T1000 (cell line): ENCODE data around the gene NQO1.
"Not testable (repeated sequence)": the region's sequence is repeated elsewhere in the genome, so short reads cannot be mapped to it uniquely, and the experiment has no call there.

Experiments
- DNase-seq: peaks from one replicate; lab custom pipeline; 2025; ENCODE audit warnings: mixed read lengths; lab: John Stamatoyannopoulos, UW

The NQO1 gene

DNA sequence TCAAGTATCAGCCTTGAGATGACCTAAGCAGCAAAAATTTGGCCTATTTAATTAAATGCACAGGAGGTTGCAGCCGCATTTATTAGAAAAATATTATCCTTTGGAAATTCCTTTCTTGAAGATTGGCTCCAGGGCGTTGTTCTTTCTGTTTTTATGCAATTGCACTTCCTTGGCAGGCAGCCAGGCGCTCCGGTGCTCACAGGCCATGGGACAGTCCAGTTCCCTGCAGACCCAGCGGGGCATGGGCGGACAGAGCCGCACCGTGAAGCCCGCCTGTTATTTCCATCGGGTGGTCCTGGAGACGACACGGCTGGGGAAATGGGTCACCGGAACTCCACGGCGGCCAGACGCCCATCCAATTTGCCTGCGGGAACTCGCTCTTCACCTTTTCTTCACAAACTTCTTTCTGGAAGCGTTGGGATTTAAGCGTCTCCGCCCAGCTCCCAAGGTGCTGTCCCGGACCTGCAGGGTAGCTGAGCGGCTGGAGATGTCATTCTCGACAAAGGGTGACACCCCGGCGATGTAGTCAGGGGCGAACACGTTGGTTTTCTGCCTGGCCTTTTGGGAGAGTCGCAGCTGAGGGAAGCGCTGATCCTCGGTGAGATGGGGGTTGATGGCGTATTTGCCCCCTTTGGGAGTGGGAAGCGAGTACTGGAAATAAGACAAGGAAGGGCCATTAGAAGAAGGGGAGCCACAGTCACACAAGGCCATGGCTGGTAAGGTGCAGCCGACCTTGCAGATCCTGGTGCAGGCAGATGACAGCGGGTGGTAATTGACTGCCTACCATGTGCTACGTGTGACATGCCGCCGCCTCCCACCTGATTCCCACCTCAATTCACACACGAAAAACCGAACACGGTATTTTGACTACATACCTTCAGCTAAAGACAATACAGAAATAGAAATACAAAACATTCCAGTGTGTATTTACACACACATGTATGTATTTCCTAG lies 15.9 kb upstream of the NQO1 start:
- DNase-seq: no peak

DNA sequence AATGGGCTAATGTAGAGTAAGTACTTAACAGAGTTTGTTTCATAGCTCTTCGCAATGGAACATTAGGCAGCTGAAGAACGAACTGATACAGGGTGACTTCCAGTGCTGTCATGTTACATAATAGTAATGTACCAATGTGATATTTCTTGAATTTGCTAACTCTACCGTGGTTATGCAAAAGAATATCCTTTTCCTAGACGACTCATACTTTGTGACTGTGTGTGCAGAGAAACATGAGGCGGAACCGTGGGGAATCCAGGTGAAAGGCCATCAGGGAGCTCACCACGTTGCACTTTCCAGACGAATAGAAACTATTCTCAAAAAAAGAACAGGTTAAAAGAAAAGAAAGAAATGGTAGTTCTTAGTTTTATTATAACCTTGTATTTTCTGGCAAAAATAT lies 15.2 kb upstream of the NQO1 start:
- no peak for DNase-seq

DNA sequence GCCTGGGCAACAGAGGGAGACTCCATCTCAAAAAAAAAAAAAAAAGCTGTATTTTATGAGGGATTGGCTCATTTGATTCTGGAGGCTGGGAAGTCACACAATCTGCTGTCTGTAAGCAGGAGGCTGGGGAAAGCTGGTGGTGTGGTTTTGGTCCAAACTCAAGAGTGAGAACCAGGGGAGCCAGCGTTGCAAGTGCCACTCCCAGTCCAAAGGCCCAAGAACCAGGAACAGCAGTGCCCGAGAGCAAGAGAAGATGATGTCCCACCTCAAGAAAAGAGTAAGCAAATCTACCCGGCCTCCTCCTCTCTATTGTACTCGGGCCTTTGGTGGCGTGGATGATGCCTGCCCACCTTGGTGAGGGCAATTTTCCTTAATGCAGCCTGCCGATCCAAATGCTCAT lies 5.7 kb upstream of the NQO1 start:
- no peak for DNase-seq

DNA sequence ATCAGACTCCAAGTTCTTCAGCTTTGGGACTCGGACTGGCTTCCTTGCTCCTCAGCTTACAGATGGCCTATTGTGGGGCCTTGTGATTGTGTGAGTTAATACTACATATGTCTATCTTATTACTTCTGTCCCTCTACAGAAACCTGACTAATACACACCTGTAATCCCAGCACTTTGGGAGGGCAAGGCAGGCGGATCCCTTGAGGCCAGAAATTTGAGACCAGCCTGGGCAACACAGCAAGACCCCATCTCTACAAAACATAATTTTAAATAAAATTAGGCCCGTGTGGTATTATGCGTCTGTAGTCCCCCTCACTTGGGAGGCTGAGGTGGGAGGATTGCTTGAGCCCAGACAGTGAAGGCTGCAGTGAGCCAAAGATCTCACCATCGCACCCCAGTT lies 4.9 kb upstream of the NQO1 start:
- DNase-seq: not testable (repeated sequence)

DNA sequence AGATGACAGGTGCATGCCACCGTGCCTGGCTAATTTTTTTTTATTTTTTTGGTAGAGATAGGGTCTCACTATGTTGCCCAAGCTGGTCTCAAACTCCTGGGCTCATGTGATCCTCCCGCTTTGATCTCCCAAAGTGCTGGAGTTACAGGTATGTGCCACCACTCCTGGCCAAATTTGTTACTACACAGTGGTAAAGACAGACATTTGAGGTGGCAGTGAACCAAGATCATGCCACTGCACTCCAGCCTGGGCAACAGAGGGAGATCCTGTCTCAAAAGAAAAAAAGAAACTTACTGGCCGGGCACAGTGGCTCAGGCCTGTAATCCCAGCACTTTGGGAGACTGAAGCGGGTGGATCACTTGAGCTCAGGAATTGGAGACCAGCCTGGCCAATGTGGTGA lies 2.7 kb upstream of the NQO1 start:
- not testable (repeated sequence) for DNase-seq

DNA sequence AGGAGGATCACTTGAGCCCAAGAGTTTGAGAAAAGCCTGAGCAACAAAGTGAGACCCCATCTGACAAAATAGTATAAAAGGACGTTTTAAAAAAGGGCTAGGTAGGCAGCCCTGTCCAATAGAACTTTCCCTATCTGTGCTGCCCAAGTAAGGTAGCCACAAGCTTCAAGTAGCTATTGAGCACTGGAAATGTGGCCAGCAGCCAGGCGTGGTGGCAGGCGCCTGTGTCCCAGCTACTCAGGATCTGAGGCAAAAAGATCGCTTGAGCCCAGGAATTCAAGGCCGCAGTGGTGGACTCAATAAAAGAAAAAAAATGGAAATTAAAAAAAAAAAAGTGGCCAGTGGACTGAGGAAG lies 1.5 kb upstream of the NQO1 start:
- no peak for DNase-seq

DNA sequence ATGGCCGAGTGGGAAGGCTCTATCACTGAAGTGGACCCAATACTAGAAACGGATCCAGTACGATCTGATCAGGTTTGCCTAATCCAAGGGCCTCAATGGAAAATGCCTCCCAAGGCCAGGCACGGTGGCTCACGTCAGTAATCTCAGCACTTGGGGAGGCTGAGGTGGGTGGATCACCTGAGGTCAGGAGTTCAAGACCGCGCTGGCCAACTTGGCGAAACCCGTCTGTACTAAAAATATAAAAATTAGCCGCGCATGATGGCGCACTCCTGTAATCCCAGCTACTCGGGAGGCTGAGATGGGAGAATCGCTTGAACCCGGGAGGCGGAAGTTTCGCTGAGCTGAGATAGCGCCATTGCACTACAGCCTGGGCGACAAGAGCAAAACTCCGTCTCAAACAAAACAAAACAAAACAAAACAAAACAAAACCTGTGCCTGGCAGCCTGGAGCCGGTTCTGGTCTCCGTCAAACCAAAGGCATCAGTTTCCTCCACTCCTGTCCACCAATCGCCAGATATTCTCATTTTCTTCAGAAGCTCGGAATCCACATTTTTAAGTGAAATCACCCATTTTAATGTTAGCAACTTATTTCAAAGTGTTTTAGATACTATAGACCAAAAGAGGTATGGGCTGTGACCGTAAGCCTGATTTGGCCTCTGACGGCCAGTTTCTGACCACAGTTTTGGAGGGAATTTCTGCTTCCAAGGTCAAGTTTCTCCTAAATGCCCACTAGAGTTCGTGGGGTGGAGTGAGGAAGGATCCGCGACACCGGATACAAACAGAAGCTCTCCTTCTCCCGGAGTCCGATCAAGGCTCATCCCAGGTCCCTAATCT lies 664 bp downstream of the NQO1 start:
- DNase-seq: no peak

DNA sequence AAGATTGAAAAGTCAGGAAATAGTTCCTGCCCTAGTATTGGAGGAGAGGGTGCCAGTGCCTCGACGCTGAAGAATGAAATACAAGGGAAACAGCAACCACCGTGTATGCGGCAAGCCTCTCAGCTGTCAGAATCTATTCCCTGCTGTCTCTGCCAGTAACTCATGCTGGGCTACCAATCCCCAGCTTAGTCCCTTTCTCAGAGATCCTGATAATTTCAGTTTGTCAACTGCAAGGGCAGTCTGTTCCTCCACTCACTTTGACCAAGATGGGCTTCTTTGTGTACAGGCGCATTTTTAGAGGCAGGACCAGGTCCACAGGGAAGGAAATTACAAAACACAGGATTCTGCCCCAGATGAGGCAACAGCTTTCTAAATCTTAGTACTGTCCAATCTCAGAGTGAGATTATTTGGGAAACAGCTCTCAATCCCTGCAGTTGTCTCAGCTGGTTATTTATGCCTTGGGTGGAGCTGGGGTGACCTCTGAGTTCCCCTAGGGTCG lies 1.3 kb downstream of the NQO1 start:
- no peak for DNase-seq

DNA sequence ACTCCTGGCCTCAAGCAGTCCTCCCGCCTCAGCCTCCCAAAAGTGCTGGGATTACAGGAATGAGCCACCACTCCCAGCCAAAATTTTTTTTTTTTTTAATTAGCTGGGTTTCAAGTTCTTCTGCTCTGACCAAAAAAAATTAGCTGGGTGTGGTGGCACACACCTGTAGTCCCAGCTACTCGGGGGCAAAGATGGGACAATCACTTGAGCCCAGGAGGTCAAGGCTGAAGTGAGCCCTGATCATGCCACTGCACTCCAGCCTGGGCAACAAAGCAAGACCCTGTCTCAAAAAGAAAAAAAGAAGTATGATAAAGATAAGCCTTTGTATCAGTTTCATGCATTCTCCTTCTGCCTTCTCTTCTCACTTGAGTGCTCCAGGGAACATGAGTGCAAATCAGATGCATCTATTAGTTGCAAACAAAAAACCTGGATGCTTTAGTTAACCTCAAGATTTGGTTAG lies 1.9 kb downstream of the NQO1 start:
- DNase-seq: no peak

DNA sequence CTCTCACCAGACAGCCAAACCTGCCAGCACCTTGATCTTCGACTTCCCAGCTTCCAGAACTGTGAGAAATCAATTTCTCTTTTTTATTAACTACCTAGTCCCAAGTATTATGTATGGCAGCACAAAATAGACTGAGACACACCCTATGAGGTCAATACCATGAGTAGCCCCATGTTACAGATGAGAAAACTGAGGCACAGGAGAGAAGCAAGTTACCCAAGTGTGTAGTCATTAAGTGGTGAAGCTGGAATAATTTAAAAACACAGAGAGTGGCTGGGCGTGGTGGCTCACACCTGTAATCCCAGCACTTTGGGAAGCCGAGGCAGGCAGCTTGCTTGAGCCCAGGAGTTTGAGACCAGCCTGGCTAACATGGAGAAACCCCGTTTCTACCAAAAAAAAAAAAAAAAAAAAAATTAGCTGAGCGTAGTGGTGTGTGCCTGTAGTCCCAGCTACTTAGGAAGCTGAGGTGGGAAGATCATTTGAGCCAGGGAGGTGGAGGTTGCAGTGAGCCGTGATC lies 4.9 kb downstream of the NQO1 start:
- no peak for DNase-seq

DNA sequence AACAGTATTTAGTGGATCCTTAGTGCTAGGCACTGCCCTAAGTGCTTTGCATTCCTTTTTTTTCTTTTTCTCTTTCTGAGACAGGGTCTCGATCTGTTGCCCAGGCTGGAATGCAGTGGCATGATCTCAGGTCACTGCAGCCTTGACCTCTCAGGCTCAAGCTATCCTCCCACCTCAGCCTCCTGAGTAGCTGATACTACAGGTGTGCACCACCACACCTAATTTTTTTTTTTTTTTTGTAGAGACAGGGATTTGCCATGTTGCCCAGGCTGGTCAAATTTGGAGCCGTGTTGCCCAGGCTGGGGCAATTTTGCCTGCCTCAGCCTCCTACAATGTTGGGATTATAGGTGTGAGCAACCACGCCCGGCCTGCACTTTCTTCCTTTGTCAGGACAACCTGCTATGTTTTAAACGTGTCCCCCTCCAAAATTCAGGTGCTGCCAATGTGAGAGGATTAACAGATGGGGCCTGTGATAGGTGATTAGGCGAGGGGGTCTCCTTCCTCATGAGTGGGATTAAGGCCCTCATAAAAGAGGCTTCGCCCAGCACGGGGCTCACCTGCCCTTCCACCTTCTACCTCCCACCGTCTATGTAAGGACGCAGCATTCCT lies 5.4 kb downstream of the NQO1 start:
- DNase-seq: no peak

DNA sequence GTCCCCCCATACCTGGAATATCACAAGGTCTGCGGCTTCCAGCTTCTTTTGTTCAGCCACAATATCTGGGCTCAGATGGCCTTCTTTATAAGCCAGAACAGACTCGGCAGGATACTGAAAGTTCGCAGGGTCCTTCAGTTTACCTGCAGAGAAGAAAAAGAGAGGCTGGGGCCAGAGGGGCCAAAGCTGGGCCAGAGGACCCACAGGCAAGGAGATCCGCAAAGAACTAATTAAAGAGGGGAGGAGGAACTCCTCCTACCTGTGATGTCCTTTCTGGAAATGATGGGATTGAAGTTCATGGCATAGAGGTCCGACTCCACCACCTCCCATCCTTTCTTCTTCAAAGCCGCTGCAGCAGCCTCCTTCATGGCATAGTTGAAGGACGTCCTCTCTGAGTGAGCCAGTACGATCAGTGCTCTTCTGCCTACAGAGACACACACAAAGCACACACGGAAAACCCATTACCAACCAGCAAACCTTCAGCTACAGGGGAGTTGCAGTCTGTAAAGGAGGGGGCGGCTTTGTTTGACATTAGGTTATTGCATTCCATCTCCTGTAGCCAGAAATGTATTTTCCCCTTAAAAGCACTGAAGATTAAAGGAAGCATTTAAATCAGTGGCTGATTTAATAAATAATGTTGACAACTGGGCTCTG lies 8.1 kb downstream of the NQO1 start:
- DNase-seq: no peak

DNA sequence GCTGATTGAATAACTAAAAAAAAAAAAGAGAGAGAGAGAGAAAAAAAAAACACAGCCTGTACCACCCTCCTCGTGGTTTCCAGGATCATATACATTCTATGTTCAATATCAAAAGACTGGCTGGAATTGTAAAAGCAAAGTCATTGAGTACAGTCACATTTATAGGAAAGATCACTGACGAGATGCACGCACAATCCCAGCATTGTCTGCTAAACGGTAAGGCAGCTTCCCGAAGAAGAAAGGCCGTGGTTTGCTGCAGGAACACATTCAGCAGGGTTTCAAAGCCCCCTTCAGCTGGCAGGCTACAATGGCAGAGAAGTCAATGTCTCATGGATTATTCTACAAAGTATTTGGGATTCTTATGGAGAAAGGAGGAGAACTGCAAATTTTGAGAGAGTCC lies 9.3 kb downstream of the NQO1 start:
- no peak for DNase-seq

DNA sequence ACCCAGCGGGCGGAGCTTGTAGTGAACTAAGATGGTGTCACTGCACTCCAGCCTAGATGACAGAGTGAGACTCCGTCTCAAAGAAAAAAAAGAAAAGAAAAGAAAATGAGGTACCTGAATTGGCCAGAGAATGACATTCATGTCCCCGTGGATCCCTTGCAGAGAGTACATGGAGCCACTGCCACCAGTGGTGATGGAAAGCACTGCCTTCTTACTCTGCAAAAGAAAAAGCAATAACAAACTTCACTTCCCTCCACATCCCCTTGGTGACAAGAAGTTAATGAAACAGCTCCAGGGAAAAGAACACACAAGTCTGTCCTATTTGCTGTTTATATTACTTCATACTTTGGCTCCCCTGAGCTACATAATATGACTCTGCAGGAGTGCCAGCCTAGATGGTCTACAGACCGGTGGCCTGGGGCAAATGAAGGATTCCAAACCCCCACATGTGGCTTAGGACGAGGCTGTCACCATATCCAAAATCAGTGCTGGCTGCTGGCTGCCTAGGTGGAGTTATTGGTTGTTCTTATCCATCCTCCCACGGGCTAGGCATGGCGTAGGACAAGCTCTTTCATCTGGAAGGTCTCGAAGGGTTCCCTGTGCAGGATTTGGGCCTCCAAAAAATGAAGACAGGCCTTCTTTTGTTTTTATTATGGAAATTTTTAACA lies 13.3 kb downstream of the NQO1 start:
- DNase-seq: no peak

DNA sequence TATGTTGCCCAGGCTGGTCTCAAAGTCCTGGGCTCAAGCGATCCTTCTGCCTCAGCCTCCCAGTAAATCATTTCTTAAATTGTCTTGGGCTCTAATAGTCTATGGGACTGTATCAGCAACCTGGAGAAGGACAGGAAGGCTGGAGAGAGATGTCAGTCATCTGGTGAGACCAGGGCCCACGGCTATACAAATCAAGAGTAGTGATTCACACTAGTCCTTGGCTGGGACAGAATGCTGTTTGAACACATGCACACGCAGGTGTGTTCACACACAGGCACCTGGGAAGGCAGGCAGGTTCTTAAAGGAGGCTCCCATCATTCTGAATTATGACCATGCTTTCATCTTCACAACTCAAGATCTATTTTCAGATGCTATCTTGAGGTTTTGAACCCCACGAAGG lies 14.1 kb downstream of the NQO1 start:
- no peak for DNase-seq

DNA sequence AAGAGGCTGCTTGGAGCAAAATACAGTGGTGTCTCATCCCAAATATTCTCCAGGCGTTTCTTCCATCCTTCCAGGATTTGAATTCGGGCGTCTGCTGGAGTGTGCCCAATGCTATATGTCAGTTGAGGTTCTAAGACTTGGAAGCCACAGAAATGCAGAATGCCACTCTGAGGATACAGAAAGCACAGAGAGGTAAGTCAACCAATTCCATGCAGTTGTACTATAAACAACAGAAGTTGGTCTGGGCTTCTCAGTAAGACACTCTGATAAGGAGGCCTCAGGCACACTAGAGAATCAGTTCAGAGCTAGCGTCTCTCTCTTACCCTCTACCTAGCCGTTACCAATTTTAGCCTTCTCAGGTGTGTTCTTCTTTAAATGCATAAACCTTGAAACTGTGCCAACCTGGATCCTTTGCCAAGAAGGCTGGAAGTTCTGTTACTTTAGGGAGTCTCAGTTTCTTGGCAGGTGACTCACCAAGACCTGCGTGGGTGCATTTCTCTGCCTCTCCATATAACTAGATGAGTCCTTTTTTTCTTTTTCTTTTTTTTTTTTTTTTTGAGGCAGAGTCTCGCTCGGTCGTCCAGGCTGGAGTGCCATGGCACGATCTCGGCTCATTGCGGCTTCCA lies 15.1 kb downstream of the NQO1 start:
- no peak for DNase-seq

DNA sequence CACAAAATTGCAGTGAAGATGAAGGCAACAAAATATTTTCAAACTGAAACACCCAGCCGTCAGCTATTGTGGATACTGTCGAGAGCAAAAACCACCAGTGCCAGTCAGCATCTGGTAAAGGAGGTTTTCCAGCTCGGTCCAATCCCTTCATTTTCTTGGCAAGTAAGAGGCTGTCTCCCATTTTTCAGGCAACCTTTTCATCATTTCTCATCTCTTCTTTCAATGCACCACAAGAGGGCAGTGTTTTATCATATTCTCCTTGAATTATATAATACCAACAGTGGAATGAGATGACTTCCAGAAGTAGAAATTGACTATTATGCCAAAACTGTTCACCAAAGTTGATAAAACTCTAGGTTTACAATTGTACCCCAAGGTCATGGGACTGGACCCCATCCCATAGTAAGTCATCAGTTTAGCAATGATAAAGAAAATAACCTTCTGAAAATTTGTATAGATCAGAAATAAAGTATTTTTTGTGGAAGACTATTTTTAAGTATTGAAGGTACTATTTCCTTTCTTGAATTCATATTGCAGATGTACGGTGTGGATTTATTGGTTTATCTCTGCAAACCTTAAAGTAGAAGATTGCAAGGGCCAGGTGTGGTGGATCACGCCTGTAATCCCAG lies 16.8 kb downstream of the NQO1 start:
- DNase-seq: no peak

DNA sequence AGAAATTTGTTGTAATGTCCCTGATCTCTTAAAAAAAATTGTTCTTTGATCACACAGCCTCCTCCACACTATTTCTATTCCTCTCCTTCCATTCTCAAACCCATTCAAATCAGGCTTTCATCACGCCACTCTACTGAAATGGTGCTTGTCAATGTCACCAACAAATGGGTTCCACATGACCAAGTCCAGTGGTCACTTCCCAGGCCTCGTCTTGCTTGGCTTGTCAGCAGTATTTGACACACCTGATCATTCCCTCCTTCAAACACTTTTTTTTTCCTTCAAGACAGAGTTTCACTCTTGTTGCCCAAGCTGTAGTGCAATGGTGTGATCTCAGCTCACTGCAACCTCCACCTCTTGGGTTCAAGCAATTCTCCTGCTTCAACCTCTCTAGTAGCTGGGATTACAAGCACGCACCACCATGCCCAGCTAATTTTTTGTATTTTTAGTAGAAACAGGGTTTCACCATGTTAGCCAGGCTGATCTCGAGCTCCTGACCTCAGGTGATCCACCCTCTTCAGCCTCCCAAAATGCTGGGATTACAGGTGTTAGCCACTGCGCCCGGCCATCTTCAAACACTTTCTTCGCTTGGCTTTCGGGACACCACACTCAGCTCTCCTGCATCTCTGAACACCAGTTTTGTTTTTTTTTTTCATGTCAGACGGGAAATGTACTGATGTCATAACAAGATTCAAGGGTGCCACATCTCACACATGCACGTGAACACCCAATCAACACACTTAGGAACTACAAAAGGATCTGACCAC lies 18.3 kb downstream of the NQO1 start:
- no peak for DNase-seq

DNA sequence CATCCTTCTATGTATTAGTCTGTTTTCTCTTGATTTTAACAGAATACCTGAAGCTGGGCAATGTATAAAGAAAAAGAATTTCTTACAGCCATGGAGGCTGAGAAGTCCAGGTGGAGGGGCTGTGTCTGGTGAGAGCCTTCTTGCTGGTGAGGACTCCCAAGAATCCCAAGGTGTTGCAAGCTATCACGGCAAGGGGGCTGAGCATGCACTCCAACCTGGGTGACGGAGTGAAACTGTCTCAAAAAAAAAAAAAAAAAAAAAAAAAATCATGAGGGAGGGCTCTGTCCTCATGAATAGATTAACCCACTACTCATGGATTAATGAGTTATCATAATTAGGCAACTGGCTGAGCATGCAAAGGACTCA lies 19.4 kb downstream of the NQO1 start:
- no peak for DNase-seq
